ENCODE results near the gene MECR.
"Not testable (repeated sequence)": the region's sequence is repeated elsewhere in the genome, so short reads cannot be mapped to it uniquely, and the experiment has no call there.

MECR gene

GRCh38 chr1:29237129-29237821 is 6.5 kb upstream of the MECR start:
- DNase-seq (ENCODE audit: insufficient read length, low spot score): no peak
- FAIRE-seq: no peak

DNA sequence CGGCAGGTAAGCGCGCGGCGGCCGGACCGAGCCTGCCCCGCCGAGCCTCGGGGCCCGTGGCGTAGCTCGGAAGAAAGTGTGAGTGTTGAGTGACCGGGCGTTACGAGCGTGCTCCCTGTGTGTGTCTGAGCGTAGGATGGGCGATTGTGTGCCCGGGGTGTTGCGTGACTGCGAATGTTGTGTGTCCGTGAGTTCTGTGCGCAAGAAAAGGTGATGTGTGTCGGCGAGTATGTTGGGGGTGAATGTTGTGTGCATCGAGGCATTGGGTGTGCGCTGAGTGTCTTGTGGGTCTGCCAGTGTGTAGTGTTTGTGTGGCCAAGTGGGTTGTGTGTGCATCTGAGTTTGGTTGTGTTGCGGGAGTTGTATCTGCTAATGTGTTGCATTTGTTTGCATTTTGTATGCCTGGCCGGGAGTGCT is 6.0 kb upstream of the MECR start:
- FAIRE-seq (no peak), DNase-seq (ENCODE audit: insufficient read length, low spot score) (no peak)

DNA sequence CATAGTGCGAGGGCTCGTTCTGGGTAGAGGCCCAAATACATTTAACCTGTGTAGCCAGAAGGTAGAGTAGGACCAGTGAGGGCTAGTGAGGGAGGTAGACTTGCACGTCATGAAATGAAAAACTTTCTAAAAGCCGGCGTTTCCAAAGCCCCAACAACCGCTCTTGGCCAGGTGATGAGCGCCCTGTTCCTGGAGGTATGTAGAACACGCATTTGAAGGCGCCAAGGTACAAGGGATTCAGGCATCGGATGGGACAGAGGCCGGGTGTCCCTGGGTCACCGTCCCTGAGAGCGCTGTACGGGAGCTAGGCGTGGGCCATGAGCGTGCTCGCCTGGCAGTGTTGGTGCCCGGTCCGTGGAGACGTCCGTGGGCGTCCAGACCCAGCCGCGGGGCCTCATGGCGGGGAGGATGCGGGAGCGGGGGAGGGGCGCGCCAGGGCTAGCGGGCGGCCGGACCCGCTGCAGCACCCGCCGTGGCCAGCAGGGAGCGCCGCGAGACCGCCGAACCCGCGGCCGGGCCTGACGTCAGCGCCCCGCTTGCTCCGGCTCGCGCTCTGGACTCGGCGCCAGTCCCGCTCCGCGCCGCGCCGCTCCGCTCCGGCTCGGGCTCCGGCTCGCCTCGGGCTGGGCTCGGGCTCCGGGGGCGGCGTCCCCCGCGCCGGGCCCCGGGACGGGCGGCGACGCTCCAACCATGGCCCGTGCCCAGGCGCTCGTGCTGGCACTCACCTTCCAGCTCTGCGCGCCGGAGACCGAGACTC is 5.4 kb upstream of the MECR start, which contains the start of gene PTPRU:
Gene PTPRU, plus strand, starts transcription at position 568 of the 757 bp plus-strand sequence. Its CDS starts 123 bp downstream, at position 691.
- no peak for FAIRE-seq
- peak; percentile 97 for DNase-seq (ENCODE audit: insufficient read length, low spot score)

GRCh38 chr1:29234881-29235280 is 4.1 kb upstream of the MECR start:
- DNase-seq (ENCODE audit: insufficient read length, low spot score); FAIRE-seq: not testable (repeated sequence)

DNA sequence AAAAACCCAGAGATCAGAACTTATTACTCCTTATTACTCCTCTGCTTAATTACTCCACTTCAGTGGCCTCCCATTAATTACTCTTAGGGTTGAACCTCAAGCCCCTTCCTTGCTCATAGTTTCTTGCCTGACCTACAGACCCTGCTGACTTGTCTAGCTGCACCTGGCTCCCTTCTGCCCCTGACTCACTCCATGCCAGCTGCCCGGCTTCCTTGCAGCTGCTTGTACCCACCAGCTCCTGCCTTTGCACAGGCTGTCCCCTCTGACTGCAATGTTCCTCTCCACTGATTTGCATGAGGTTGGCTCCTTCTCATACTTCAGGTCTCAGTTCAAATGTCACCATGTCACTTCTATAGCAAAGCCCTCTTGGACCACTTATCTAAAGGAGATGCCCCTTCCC is 3.7 kb upstream of the MECR start:
- FAIRE-seq: no peak

GRCh38 chr1:29233693-29234092 is 3.0 kb upstream of the MECR start:
- DNase-seq (ENCODE audit: insufficient read length, low spot score) (no peak), FAIRE-seq (no peak)

More for the DNA sequence above, 3.7 kb upstream of the MECR start:
- DNase-seq (ENCODE audit: insufficient read length, low spot score): no peak

DNA sequence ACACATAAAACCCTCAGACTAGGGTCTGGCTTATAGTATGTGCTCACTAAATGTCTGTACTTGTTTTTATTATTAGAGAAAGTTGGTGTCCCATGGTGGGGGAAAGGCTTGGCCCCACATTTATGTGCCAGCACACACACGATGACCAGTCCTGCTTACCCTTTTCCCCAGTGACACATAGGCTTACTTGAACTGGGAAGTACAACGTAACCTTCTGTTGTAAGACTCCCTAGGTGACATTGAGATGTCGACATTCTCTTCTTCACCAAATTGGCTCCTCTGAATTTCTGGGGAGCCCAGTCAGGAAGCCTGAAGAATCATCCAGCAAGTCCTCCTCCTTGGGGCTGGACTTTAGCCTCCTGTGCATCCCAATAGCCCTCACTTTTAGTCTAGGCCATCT is 1.7 kb upstream of the MECR start:
- FAIRE-seq (no peak), DNase-seq (ENCODE audit: insufficient read length, low spot score) (no peak)

GRCh38 chr1:29230204-29230552 is 556 bp downstream of the MECR start:
- FAIRE-seq: no peak
- DNase-seq (ENCODE audit: insufficient read length, low spot score): no peak

DNA sequence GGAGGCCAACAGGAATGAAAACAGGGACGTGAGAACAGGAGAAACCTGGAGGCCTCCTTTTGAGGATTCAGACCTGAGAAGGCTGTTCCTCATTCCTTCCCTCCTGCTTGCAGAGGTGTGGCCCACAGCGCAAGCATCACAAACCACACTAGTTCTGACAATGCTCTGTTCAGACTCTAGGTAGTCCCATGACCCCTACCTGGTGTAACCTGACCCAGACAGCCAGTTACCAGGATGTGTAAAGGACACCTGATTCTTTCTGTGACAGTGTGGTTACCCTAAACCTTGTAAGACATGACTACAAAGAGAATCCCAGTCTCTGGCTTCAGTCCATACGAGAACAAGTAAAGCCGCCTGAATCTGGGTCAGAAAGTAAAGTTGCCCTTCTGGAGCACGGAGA is 3.2 kb downstream of the MECR start:
- DNase-seq (ENCODE audit: insufficient read length, low spot score): no peak
- FAIRE-seq: no peak

- DNase-seq (ENCODE audit: insufficient read length, low spot score) (no peak), FAIRE-seq (no peak)
Observed at GRCh38 chr1:29225361-29225760, 5.4 kb downstream of the MECR start.

DNA sequence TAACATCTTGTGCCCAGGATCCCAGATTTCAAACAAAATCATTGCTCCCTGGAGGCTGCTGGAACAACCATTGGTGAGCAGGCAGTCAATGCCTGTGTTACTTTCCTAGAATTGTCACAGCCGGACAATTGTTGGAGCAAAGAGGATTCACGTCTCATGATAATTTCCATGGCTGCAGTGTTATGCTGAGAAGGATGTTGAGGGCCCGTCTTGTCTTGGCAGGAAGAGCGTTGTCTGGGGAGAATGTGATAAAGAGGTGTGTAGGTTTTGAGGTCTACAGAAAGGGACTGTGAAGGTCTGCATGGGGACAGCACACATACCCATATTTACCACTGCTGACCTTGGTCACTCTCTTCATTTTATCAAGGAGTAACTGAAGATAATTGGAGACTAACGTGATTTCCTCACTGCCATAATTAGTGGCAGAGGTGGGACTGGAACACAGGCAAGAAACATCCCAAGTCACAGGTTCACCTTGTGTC is 6.3 kb downstream of the MECR start:
- DNase-seq (ENCODE audit: insufficient read length, low spot score) (no peak), FAIRE-seq (no peak)

DNA sequence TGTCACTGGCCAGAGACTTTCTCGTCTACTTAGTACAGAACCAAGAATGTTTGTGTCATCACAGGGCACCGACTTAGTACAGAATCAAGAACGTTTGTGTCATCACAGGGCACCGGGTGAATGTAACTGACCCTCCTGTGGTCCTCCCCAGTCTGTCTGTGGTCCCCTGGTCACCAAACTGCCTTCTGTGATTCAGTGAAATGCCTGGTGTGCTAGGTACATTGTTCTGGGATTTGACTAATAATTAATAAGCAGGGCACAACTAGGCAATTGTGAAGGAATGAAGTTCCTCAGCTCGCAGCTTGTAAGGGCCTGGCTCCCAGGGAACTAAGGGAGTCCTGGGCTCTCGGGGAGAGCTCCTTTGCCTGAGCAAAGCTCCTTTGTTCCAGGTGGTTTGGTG is 7.2 kb downstream of the MECR start:
- DNase-seq (ENCODE audit: insufficient read length, low spot score) (no peak), FAIRE-seq (no peak)

DNA sequence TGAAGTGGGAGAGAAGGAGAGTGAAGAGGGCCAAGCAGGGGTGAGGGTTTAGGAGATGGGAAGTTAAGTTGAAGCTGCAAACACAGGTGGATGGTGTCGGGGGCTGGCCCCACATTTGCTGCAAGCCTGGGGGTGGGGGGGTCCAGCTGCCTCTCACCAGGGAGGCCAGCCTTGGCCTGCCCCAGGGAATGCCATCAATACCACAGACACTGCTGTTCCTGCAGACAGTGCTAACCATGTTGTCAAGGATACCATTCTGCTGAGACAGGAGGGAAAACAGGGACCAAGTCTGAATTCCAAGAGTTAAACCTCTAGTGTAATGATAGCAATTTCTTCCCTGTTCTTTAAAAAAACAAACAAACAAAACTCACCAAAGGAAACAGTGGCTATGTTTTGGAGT is 8.0 kb downstream of the MECR start:
- FAIRE-seq (no peak), DNase-seq (ENCODE audit: insufficient read length, low spot score) (no peak)

DNA sequence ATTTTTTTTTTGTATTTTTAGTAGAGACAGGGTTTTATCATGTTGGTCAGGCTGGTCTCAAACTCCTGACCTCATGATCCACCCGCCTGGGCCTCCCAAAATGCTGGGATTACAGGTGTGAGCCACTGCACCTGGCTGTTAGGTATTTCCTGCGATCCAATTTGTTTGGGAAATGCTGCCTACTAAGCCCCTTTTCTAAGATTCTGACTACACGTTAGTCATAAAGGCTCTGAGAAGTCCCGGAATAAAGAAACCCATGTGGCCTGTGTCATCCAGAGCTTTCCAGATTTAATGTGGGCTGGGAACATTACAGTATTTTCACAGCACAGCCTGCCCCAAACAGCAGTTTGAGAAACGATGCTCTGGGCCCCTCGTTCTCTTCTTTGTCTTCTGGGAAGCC is 8.5 kb downstream of the MECR start:
- not testable (repeated sequence) for DNase-seq (ENCODE audit: insufficient read length, low spot score); FAIRE-seq

- no peak for DNase-seq (ENCODE audit: insufficient read length, low spot score)
- no peak for FAIRE-seq
Observed at GRCh38 chr1:29221296-29221695, 9.4 kb downstream of the MECR start.

GRCh38 chr1:29218223-29218622 is 12.5 kb downstream of the MECR start:
- DNase-seq (ENCODE audit: insufficient read length, low spot score): no peak
- no peak for FAIRE-seq

DNA sequence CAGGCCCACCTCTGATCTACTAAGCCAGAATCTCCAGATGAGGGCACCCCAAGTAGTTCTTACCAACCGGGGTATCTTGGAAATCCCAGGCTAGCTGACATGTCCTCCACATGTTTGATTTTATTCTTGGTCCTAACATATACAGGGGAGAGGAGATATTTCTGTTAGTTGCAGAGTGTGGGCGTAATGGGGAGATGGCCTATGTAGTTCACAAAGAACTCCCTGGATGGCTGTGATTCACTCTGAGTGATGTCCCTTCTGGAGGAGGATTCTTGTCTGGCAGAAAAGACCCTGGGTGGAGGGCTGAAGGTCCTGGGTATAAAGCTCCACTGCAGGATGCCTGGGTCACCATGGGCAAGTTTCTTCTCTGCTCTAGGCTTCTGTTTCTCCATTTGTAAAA is 13.1 kb downstream of the MECR start:
- DNase-seq (ENCODE audit: insufficient read length, low spot score): no peak
- no peak for FAIRE-seq

- FAIRE-seq (no peak), DNase-seq (ENCODE audit: insufficient read length, low spot score) (no peak)
Observed at GRCh38 chr1:29213055-29213454, 17.7 kb downstream of the MECR start.

- FAIRE-seq (no peak), DNase-seq (ENCODE audit: insufficient read length, low spot score) (no peak)
Observed at GRCh38 chr1:29211086-29212030, 19.4 kb downstream of the MECR start.

DNA sequence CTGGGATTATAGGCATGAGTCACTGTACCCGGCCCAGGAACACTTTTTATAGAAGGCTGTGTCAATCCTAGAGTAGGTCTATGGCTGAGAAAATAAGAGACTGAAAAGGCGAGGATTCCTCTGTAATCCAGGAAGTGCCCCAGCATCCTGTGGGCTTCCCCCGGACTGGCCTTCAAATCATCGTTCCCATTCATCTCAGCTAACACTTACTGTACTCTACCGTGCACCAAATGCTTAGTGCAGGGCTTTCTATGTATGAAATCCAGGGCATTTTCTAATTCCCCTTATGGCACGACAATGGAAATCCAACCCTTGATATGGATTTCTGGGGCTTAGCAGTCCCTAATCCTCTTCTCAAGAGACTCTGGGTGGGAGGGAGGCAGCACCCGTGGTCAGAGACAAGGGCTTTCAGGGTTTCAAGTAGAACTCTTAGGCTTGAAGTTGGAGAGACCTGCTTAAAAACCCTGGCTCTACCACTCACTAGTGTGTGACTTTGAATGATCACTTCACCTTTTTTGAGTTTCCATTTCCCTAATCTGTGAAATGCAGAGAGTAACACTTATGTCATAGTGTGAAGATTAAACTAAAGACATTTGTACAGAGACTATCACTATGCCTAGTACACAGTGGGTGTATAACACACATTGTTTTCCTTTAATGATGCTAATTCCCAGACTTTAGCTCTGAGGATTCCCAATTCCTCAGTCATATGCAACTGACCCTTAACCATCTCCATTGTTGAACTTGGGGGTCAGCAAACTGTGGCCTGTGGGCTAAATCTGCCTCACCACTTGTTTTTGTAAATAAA is 20.3 kb downstream of the MECR start:
- peak; percentile 16 for DNase-seq (ENCODE audit: insufficient read length, low spot score)
- FAIRE-seq: peak; percentile 83

All from GM19239 (cell line).